Measurements from ENCODE around the gene ADAMTS2. TPM values are rescaled to one million over a fixed set of nuclear protein-coding genes. Genes with fewer than 3 reads are reported as not detected.
A peak's percentile ranks its signal among the peaks of the same experiment; 100 is the strongest.

Gene ADAMTS2
- total and polyA plus RNA-seq, 2 experiments from 2014 or later, result 1.6 to 8.1 TPM

GRCh38 chr5:179186801-179187200 lies 158.5 kb downstream of the ADAMTS2 start:
- H3K36me3 Mint-ChIP-seq (ENCODE audit: low read depth), result no peaks in the 10 kb centered on the region
- Histone ChIP-seq H3K79me2 (replicated peaks; ENCODE audit: insufficient read depth) (no peaks in the 10 kb centered on the region), H3K9me2 (ENCODE audit: insufficient read depth) (no peaks in the 10 kb centered on the region), H2AFZ (no peak overlapping the region), H3K27ac (ENCODE audit: low read depth) (0 out of 2 replicates have a peak overlapping the region, but pooled peaks have one; percentile 68), H3K4me2 (0 out of 2 replicates have a peak overlapping the region, but pooled peaks have one; percentile 71), H3K27me3 (ENCODE audit: insufficient read depth) (no peaks in the 10 kb centered on the region), H4K20me1 (replicated peaks; ENCODE audit: insufficient read depth) (no peaks in the 10 kb centered on the region), H3K36me3 (ENCODE audit: insufficient read depth) (no peaks in the 10 kb centered on the region), H3F3A (replicated peaks; ENCODE audit: low read depth) (no peaks in the 10 kb centered on the region), H3K4me3 (no peak overlapping the region), H3K4me1 (ENCODE audit: insufficient read depth) (peaks cover 27% of the 10 kb centered on the region)
- H3K27ac Mint-ChIP-seq, result peak overlapping the region; percentile 76; the same call in 1 of the 2 replicates
- H3K27me3 Mint-ChIP-seq (ENCODE audit: insufficient read depth, low read depth, poor library complexity), result peaks cover 15% of the 10 kb centered on the region
- ATAC-seq, result peak; percentile 4; the same call in 2 of the 3 replicates
- peaks cover 69% of the 10 kb centered on the region for H3K4me1 Mint-ChIP-seq
- H3K9me3 Mint-ChIP-seq, result no peaks in the 10 kb centered on the region
- H3K4me3 Mint-ChIP-seq, result no peak overlapping the region
- no peak for DNase-seq (ENCODE audit: low spot score)
- TF ChIP-seq NANOG (IDR thresholded peaks at IDR 0.05; ENCODE audit: borderline replicate concordance) (no peak), ZNF114 (CRISPR knock-in tag; IDR thresholded peaks at IDR 0.05) (no peak), ETS1 (IDR thresholded peaks at IDR 0.05) (no peak), STAT1 (IDR thresholded peaks at IDR 0.05; ENCODE audit: unreplicated experiment) (no peak), CREB1 (CRISPR knock-in tag; IDR thresholded peaks at IDR 0.05; ENCODE audit: low read depth) (no peak), POLR2AphosphoS5 (IDR thresholded peaks at IDR 0.05; ENCODE audit: low read depth) (no peak), ZNF462 (CRISPR knock-in tag; IDR thresholded peaks at IDR 0.05) (no peak)
- TF ChIP-seq, protein P1, sequence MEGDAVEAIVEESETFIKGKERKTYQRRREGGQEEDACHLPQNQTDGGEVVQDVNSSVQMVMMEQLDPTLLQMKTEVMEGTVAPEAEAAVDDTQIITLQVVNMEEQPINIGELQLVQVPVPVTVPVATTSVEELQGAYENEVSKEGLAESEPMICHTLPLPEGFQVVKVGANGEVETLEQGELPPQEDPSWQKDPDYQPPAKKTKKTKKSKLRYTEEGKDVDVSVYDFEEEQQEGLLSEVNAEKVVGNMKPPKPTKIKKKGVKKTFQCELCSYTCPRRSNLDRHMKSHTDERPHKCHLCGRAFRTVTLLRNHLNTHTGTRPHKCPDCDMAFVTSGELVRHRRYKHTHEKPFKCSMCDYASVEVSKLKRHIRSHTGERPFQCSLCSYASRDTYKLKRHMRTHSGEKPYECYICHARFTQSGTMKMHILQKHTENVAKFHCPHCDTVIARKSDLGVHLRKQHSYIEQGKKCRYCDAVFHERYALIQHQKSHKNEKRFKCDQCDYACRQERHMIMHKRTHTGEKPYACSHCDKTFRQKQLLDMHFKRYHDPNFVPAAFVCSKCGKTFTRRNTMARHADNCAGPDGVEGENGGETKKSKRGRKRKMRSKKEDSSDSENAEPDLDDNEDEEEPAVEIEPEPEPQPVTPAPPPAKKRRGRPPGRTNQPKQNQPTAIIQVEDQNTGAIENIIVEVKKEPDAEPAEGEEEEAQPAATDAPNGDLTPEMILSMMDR (conservative IDR thresholded peaks at IDR 0.05; ENCODE audit: low read depth in 2 of 2), result no peak

Measured in GM23338 (cell line).